Measurements from ENCODE around the gene PTPRCAP. TPM values are rescaled to one million over a fixed set of nuclear protein-coding genes. Genes with fewer than 3 reads are reported as not detected.

Gene PTPRCAP
- total RNA-seq, 1 experiment from 2014 or later: 1.7 TPM

- no peak for TF ChIP-seq CTCF (conservative IDR thresholded peaks at IDR 0.05)
- H3K27ac ChIP-seq (ENCODE audit: insufficient read length, low read depth, low read length): no peak overlapping the region
- peaks cover 12% of the 10 kb centered on the region for H3K23me2 ChIP-seq (ENCODE audit: insufficient read length, low read depth, low read length, poor library complexity, severe bottlenecking)
- no peaks in the 10 kb centered on the region for H3K9me3 ChIP-seq (ENCODE audit: control insufficient read depth, low read depth, low read length)
- no peak overlapping the region for H3T11ph ChIP-seq (ENCODE audit: low read length)
- H3K9me3 Mint-ChIP-seq: no peaks in the 10 kb centered on the region
- peak overlapping the region; percentile 49 for H3K4me2 ChIP-seq (ENCODE audit: insufficient read depth, insufficient read length, low read length)
- DNase-seq: peak; percentile 63
- H3K27me3 Mint-ChIP-seq (ENCODE audit: low read depth): peaks cover 5% of the 10 kb centered on the region
- no peak overlapping the region for H2BK12ac ChIP-seq (ENCODE audit: insufficient read length, low read depth, low read length)
- H3K27me3 ChIP-seq (ENCODE audit: insufficient read depth, low read length): no peaks in the 10 kb centered on the region
- H4K91ac ChIP-seq (ENCODE audit: insufficient read length, low read depth, low read length): no peak overlapping the region
- H4K20me1 ChIP-seq (ENCODE audit: control insufficient read depth, insufficient read depth, insufficient read length): no peaks in the 10 kb centered on the region
- H2BK20ac ChIP-seq (ENCODE audit: low read depth, low read length, poor library complexity, severe bottlenecking): no peak overlapping the region
- H3K18ac ChIP-seq (ENCODE audit: insufficient read length, low read depth, low read length): no peak overlapping the region
- H2BK5ac ChIP-seq (ENCODE audit: insufficient read length, low read length): no peak overlapping the region
- no peak overlapping the region for H3K23ac ChIP-seq (ENCODE audit: insufficient read length, low read depth, low read length)
- no CpG with 5 or more reads among the region's 20 CpGs for WGBS (ENCODE audit: extremely low coverage, insufficient read length, low lambda C conversion rate)
- no peak overlapping the region for H2AFZ ChIP-seq (ENCODE audit: low read length)
- no peak overlapping the region for H4K5ac ChIP-seq (ENCODE audit: insufficient read length, low read depth, low read length)
- no peak overlapping the region for H3K56ac ChIP-seq (ENCODE audit: insufficient read length, low read depth, low read length)
- H3K36me3 Mint-ChIP-seq (ENCODE audit: insufficient read depth in 1 of 3, low read depth in 3 of 3): peaks cover 0 to 4% (median 0%) of the 10 kb centered on the region in 3 experiments; a peak in 2 of 7 replicates
- H3K79me1 ChIP-seq (ENCODE audit: insufficient read depth, low read depth, low read length, poor library complexity, severe bottlenecking): no peaks in the 10 kb centered on the region
- no peak overlapping the region for H2BK15ac ChIP-seq (ENCODE audit: low read depth, low read length)
- peak overlapping the region; percentile 83 to 86 for H3K4me3 Mint-ChIP-seq
- H3K27ac Mint-ChIP-seq: no peak overlapping the region
- H3K79me2 ChIP-seq (ENCODE audit: insufficient read depth, low read length): no peaks in the 10 kb centered on the region
- no peak overlapping the region for H2AK5ac ChIP-seq (ENCODE audit: insufficient read length, low read length)
- no peaks in the 10 kb centered on the region; the same call in 1 of the 2 replicates for H3K4me1 ChIP-seq (ENCODE audit: insufficient read depth, low read length)
- no peak overlapping the region for H2BK120ac ChIP-seq (ENCODE audit: low read depth, low read length, poor library complexity, severe bottlenecking)
- no peak overlapping the region for H3K9ac ChIP-seq (ENCODE audit: extremely low read depth, insufficient read length, low read length)
- peaks cover 20 to 25% of the 10 kb centered on the region in 2 experiments for H3K4me1 Mint-ChIP-seq
- H3K14ac ChIP-seq (ENCODE audit: insufficient read depth, low read length): no peak overlapping the region; the same call in 1 of the 2 replicates
- H3K4ac ChIP-seq (ENCODE audit: low read depth, low read length): no peak overlapping the region
- no peak overlapping the region for H4K8ac ChIP-seq (replicated peaks; ENCODE audit: insufficient read length, low read depth, low read length)
These were observed 26.4 kb upstream of the PTPRCAP start for GRCh38 chr11:67463680-67464410.
